Brain pericyte (primary cell): ENCODE measurements around the gene CCDC33.

Experiments
- DNase-seq: peaks from one replicate; pipeline ENCODE4 v3.0.0-alpha.2; 2012; ENCODE audit warnings: low read depth, low spot score

CCDC33 gene

GRCh38 chr15:74362482-74362881 lies 126.4 kb downstream of the CCDC33 start:
- no peak for DNase-seq

GRCh38 chr15:74364936-74365597 lies 128.9 kb downstream of the CCDC33 start:
- no peak for DNase-seq

GRCh38 chr15:74365598-74366445 lies 129.7 kb downstream of the CCDC33 start:
- DNase-seq, result no peak

GRCh38 chr15:74367296-74367854 lies 131.2 kb downstream of the CCDC33 start, which contains the start of gene CYP11A1:
TSS of gene CYP11A1 (minus strand) at chr15:74367646. CDS start at chr15:74367585, 61 bp downstream.
- DNase-seq, result no peak

DNA sequence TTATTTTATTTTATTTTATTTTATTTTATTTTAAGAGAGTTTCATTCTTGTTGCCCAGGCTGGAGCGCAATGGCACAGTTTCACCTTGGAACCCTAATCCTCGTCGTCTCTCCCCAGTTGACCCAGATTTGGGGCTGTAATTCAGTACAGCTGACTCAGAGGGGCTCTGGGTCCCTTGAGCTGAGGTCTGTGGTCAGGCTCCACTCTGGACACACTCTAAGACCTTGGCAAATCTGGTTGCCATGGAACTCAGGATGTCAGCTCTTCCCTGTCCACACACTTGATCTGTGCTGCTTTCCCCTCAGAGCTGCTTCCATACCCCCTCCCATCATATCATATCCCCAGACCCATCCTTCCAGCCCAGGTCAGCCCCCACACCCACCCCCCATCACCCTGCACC lies 132.0 kb downstream of the CCDC33 start:
- no peak for DNase-seq

DNA sequence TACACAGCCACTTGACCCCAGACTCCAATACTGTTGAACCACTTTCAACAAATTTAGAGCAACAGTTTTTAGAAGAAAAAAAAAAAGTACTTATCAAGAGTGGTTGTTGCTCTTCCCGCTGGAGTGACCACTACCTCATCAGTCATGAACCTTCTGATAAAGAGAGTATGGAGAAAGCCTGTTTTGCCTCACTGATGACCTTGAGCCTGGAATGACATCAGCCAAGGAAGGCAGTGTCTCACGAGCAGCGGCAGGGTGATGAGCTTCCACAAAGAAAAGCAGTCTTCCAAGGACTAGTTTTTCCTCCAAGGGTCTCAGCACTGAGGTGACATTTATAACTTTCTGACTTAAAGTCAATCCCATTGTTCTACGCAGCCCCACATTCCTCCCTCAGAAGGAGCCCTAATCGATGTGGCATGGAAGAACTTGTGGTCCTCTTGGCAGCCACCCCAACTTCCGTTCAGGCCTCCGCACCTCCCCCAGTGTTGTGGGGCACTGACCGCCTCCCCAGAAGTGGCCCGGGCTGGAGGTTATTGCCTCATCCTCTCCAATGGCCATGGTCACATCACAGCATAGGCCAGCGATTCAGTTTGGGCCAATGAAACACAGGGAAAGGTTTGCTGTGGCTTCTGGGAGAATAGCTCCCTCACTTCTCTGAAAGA lies 133.1 kb downstream of the CCDC33 start:
- DNase-seq, result no peak

DNA sequence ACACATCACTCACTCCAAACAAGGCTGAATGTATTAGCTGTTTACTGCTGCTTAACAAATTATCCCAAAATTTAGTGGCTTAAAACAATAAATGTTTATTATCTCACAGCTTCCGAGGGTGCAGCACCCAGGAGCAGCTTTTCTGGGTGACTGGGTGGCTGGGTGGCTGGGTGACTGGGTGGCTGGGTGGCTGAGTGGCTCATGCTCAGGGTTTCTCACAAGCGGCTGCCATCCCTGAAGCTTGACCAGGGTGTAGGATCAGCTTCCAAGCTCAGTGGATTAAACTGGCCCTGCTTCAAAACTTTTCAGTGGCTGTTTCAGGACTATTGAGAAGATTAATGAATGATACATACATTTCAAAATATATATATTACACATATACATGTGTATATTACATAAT lies 133.6 kb downstream of the CCDC33 start:
- DNase-seq, result no peak

- no peak for DNase-seq
Measured at GRCh38 chr15:74370471-74370870, 134.3 kb downstream of the CCDC33 start.

DNA sequence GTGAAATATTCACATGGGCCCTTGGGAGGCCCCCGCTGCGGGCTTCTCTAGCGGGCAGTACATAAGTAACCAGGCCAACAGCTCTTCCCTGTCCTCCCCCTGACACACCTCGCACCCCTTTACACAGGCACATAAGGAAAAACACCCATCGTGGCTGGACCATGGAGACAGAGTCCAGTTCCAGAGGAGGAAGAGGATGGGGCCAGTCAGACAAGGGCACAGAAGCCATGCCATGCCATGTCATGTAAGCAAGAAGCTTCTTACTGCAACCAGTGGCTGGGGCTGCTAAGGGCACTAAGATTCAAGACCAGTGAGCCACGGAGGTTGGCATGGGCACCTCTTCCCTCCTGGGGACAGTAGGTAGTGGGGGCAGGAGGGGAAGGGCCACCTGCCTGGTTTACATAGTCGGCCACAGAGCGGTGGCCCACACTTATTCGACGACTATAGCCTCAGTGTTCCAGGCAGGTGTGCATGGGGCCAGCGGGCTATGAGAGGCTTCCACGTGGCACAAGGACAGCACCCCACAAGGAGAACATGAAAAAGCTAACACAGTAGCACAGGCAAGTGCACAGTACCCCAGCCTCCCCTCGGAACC lies 137.0 kb downstream of the CCDC33 start:
- DNase-seq, result no peak

DNA sequence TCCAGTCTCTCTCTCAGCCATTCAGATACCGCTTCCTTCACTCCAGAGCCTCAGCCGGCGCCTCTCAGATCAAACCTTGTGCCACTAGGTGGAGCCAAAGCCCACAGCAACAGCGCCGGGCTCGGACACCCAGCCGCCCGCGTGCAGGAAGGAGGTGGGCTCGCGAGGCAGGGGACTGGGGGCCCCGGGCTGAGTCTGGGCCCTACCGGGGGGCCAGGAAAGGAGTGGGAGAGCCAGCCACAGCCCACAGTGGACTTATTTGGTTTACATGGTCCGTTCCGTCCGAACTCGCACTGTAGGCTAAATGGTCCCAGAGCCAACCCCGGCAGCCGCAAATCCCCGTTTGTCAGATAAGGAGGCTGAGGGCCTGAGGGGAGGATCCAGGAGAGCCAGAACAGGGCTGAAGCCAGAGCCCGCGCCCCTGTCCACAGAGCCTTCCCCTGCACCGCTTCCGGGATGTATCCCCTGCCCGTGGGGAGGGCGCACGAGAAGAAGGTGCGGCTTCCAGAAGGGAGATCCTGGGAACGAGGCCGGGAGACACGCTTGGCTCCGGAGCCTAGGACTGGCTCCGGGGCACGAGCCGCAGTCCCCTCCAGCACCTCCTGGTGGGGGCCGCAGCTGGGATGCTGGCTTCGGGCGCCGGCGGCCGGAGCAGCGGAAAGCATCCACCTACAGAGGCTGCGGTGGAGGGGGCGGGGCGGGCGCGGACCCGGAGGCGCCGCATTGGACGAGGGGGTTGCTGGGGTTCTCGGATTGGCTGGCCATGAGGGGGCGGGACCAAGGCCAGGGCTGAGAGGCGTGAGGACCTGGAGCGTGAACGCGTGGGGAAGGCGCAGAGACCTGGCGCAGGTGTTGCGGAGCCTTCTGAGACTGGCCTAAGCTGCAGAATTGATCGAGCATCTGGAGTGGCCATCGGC lies 137.9 kb downstream of the CCDC33 start:
- DNase-seq, result no peak

DNA sequence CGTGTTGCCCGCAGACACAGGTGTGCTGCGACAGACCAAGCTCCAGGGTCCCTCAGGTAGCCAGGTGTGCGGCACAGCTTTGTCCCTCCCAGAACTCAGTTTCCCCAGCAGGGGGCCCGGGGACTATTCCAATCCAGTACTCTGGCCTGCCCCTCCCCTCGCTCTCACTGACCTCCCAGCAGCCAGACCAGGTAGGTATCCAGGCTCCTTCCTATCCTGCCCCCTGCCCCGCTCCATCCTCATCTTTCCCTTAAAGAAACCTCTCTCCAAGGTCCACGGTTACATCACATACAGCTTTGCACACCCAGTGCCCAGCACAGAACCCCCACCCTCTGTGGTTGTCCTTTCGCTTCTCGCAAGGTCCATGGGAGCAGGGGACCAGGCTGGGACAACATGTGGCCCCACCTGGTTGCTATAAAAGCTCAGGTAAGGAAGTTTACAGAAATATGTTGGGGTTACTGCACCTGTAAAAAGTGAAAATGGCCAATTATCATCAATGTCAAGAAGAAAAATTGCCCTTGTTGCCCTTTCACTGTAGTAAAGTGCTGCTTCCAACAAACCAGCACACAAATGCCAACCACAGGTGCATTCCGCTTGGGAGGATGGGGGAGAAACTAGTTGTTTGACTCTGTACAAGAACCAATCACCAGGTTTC lies 138.6 kb downstream of the CCDC33 start:
- DNase-seq, result no peak

- no peak for DNase-seq
Measured at GRCh38 chr15:74375303-74375693, 139.2 kb downstream of the CCDC33 start.

- no peak for DNase-seq
Measured at GRCh38 chr15:74376226-74376625, 140.1 kb downstream of the CCDC33 start.

DNA sequence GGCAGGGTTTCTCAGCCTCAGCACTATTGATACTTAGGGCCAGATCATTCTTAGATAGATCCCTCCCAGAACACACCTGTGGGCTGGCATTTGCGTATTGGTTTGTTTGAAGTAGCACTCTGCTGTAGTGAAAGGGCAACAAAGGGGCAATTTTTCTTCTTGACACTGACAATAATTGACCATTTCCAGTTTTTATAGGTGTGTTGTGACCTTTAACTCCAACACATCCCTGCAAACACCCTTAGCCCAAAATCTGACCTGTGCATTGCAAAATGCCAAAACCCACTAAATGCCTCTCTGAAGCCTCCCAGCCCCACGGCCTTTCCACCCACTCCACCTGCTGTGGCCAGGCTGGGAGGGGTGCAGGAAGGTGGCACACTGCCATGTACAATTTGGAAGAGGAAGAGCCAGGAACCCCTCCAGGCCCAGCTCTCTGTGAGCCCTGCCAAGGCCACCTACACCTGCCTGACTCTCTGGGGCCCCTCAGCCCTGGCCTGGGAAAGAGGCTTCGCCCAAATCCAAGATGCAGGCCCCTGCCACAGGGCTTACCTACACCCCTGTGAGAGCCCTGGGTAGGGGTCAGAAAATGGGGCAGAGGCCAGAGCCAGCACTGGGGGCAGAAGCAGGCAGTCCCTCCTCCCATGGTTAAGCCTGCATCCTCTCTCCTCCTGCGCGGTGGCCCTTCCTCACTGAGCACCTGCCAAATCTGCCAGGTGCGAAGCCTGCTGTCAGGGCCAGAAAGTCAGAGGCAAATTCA lies 140.9 kb downstream of the CCDC33 start:
- DNase-seq, result no peak

GRCh38 chr15:74377831-74378766 lies 142.0 kb downstream of the CCDC33 start:
- DNase-seq, result no peak

DNA sequence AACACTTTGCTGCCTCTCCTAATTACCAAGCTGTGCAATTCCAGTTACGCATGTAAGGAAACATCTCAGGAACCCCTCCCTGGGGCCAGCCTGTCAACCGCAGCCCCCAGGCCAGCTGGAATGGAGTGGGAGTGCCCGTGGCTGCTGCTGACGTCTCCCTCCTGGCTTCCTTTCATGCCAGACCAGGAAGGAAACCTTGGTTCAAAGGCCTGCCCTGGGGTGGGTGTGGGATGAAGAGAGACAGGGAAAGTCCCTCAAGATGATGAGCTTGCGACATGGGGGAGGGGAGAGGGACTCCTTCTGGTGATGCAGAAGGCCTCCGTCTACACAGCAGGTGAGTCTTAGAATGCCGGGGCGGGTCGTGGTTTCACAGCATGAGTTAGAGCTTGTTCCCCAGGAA lies 142.7 kb downstream of the CCDC33 start:
- DNase-seq, result no peak

- DNase-seq, result no peak
Measured at GRCh38 chr15:74380361-74381189, 144.4 kb downstream of the CCDC33 start.

DNA sequence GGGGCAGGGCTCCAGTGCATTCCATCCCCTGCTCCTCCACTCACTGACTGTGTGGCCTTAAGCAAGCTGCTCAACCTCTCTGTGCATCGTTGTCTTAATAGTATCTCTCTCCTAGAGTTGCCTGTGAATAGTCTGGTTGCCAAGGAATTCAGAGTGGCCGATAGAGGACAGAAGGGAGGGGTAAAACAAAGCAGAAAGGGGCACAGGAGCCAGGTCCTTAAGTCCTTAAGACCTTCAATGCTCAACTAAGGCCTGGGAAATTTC lies 145.0 kb downstream of the CCDC33 start:
- no peak for DNase-seq
